HEK293 (cell line): ENCODE measurements around the gene MTUS2.
"Not testable (repeated sequence)": the region's sequence is repeated elsewhere in the genome, so short reads cannot be mapped to it uniquely, and the experiment has no call there.

Experiments
- CTCF ChIA-PET: fragments of 350-600 bp; formaldehyde crosslinking; extraction: SDS; loops from one replicate; lab custom pipeline; 2021; ENCODE audit warnings: antibody characterized with exemption; lab: Yijun Ruan, JAX
- POLR2A ChIA-PET: fragments of 300-600 bp; formaldehyde crosslinking; extraction: SDS; loops from one replicate; lab custom pipeline; 2020; ENCODE audit warnings: antibody characterized with exemption, inconsistent platforms; lab: Yijun Ruan, JAX
- H3K27ac ChIP-seq: fragments of 200-500 bp; sonication (Bioruptor generic); 2 replicates; pipeline ENCODE4 v1.5.1; 2014; ENCODE audit warnings: low read depth, low read length, control low read depth, inconsistent platforms; ENCODE audit errors: extremely low read depth
- H3K36me3 ChIP-seq, 2 experiments: fragments of 200-500 bp in 1 of 2; sonication (Bioruptor generic) in 1 of 2; 1 replicate in 1 of 2; 2 replicates in 1 of 2; pipeline ENCODE4 v1.5.1; 2014 to 2017; ENCODE audit warnings: inconsistent platforms in 2 of 2, low read length in 2 of 2; ENCODE audit not compliant: control insufficient read depth in 2 of 2, insufficient read depth in 1 of 2
- H3K4me1 ChIP-seq: fragments of 200-500 bp; sonication (Bioruptor generic); 2 replicates; pipeline ENCODE4 v1.5.1; 2014; ENCODE audit warnings: mild to moderate bottlenecking, low read length, inconsistent platforms; ENCODE audit not compliant: control insufficient read depth, insufficient read depth
- H3K4me3 ChIP-seq: 2 replicates; pipeline ENCODE4 v1.5.1; 2011; ENCODE audit warnings: low read depth, mild to moderate bottlenecking, control low read depth, low read length, moderate library complexity
- H3K9me3 ChIP-seq: fragments of 200-500 bp; sonication (Bioruptor generic); 2 replicates; pipeline ENCODE4 v1.5.1; 2014; ENCODE audit warnings: low read depth, low read length, inconsistent platforms; ENCODE audit not compliant: control insufficient read depth, insufficient read depth
- GLI4 ChIP-seq: fragments of 450-650 bp; formaldehyde crosslinking; IDR thresholded peaks from 2 replicates; pipeline ENCODE4 v1.5.1; 2016; ENCODE audit warnings: missing biosample characterization, missing genetic modification characterization
- HOXA7 ChIP-seq: sonication (generic); formaldehyde crosslinking; IDR thresholded peaks from 2 replicates; pipeline ENCODE4 v1.8.1; 2022; ENCODE audit warnings: missing genetic modification reagents, borderline replicate concordance
- KLF8 ChIP-seq: fragments of 450-650 bp; formaldehyde crosslinking; IDR thresholded peaks from 2 replicates; pipeline ENCODE4 v1.5.1; 2016; ENCODE audit warnings: missing biosample characterization, missing genetic modification characterization
- OSR2 ChIP-seq: fragments of 450-650 bp; formaldehyde crosslinking; IDR thresholded peaks from 2 replicates; pipeline ENCODE4 v1.5.1; 2016; ENCODE audit warnings: missing biosample characterization, missing genetic modification characterization
- TSHZ1 ChIP-seq: fragments of 450-650 bp; formaldehyde crosslinking; IDR thresholded peaks from 2 replicates; pipeline ENCODE4 v1.5.1; 2016; ENCODE audit warnings: missing biosample characterization, missing genetic modification characterization, borderline replicate concordance
- ZBTB26 ChIP-seq: fragments of 450-650 bp; formaldehyde crosslinking; optimal IDR thresholded peaks from 2 replicates; pipeline ENCODE3; 2016; ENCODE audit warnings: missing biosample characterization, mild to moderate bottlenecking, missing genetic modification characterization
- ZBTB48 ChIP-seq: fragments of 450-650 bp; formaldehyde crosslinking; IDR thresholded peaks from 2 replicates; pipeline ENCODE4 v1.5.1; 2016; ENCODE audit warnings: missing biosample characterization, missing genetic modification characterization
- ZBTB7A ChIP-seq: fragments of 450-650 bp; formaldehyde crosslinking; IDR thresholded peaks from 2 replicates; pipeline ENCODE4 v1.5.1; 2016; ENCODE audit warnings: low read depth, missing biosample characterization, missing genetic modification characterization
- ZFHX2 ChIP-seq: fragments of 450-650 bp; formaldehyde crosslinking; conservative IDR thresholded peaks from 2 replicates; pipeline ENCODE4 v1.5.1; 2016; ENCODE audit warnings: missing biosample characterization, missing genetic modification characterization
- ZFP3 ChIP-seq: fragments of 450-650 bp; formaldehyde crosslinking; IDR thresholded peaks from 2 replicates; pipeline ENCODE4 v1.5.1; 2016; ENCODE audit warnings: low read depth, missing biosample characterization, missing genetic modification characterization
- ZNF214 ChIP-seq: fragments of 450-650 bp; formaldehyde crosslinking; IDR thresholded peaks from 2 replicates; pipeline ENCODE4 v1.5.1; 2017; ENCODE audit warnings: missing biosample characterization, mild to moderate bottlenecking, missing genetic modification characterization, borderline replicate concordance
- ZNF223 ChIP-seq: fragments of 450-650 bp; formaldehyde crosslinking; IDR thresholded peaks from 2 replicates; pipeline ENCODE4 v1.5.1; 2016; ENCODE audit warnings: missing biosample characterization, missing genetic modification characterization
- ZNF274 ChIP-seq, 2 experiments: fragments of 200-500 bp in 1 of 2; fragments of 450-650 bp in 1 of 2; sonication (Bioruptor generic) in 1 of 2; formaldehyde crosslinking in 1 of 2; IDR thresholded peaks; 2 replicates each; pipeline versions ENCODE4 v1.5.1 to v1.6.1; 2014 to 2016; ENCODE audit warnings: borderline replicate concordance in 1 of 2, inconsistent platforms in 1 of 2, low read length in 1 of 2, missing biosample characterization in 1 of 2, missing genetic modification characterization in 1 of 2
- ZNF37A ChIP-seq: fragments of 450-650 bp; IDR thresholded peaks from 2 replicates; pipeline ENCODE4 v1.5.1; 2018; ENCODE audit warnings: missing biosample characterization, missing genetic modification characterization
- ZNF394 ChIP-seq: fragments of 450-650 bp; formaldehyde crosslinking; IDR thresholded peaks from 2 replicates; pipeline ENCODE4 v1.5.1; 2016; ENCODE audit warnings: missing biosample characterization, missing genetic modification characterization, mild to moderate bottlenecking, moderate library complexity, borderline replicate concordance
- ZNF549 ChIP-seq: fragments of 450-650 bp; IDR thresholded peaks from 2 replicates; pipeline ENCODE4 v1.5.1; 2018; ENCODE audit warnings: missing biosample characterization, missing genetic modification characterization, mild to moderate bottlenecking, inconsistent platforms, moderate library complexity
- ZNF600 ChIP-seq: fragments of 450-650 bp; formaldehyde crosslinking; IDR thresholded peaks from 2 replicates; pipeline ENCODE4 v1.5.1; 2016; ENCODE audit warnings: missing biosample characterization, missing genetic modification characterization
- ZNF658 ChIP-seq: fragments of 450-650 bp; formaldehyde crosslinking; IDR thresholded peaks from 2 replicates; pipeline ENCODE4; 2016; ENCODE audit warnings: missing biosample characterization, missing genetic modification characterization
- ZNF692 ChIP-seq: fragments of 450-650 bp; formaldehyde crosslinking; IDR thresholded peaks from 2 replicates; pipeline ENCODE4 v1.5.1; 2016; ENCODE audit warnings: missing biosample characterization, missing genetic modification characterization
- ZNF837 ChIP-seq: fragments of 450-650 bp; formaldehyde crosslinking; IDR thresholded peaks from 2 replicates; pipeline ENCODE4 v1.5.1; 2016; ENCODE audit warnings: missing biosample characterization, missing genetic modification characterization

Gene MTUS2

GRCh38 chr13:28984825-28985224, 164.7 kb downstream of the MTUS2 start:
- POLR2A ChIA-PET = no interaction called here
- TF ChIP-seq ZNF692 (tag by site-specific recombination) (no peak), ZNF658 (tag by site-specific recombination) (no peak), ZNF549 (tag by site-specific recombination) (no peak), ZNF214 (no peak), ZBTB48 (tag by site-specific recombination) (no peak), ZNF394 (tag by site-specific recombination) (no peak), ZNF600 (tag by site-specific recombination) (no peak), ZNF837 (tag by site-specific recombination) (no peak), ZNF223 (tag by site-specific recombination) (no peak), KLF8 (tag by site-specific recombination) (no peak), TSHZ1 (tag by site-specific recombination) (no peak), ZFHX2 (no peak), GLI4 (tag by site-specific recombination) (no peak), OSR2 (tag by site-specific recombination) (no peak), ZNF37A (no peak), ZFP3 (tag by site-specific recombination) (no peak), HOXA7 (CRISPR knock-in tag) (no peak), ZBTB7A (no peak), ZBTB26 (tag by site-specific recombination) (no peak), ZNF274 (IDR thresholded peaks at IDR 0.05; ENCODE audit: low read length) (no peak), ZNF274 (tag by site-specific recombination; IDR thresholded peaks at IDR 0.05; ENCODE audit: borderline replicate concordance) (no peak)
- H3K4me3 ChIP-seq = no peak overlapping the region
- H3K9me3 ChIP-seq = no peaks in the 10 kb centered on the region
- no peaks in the 10 kb centered on the region for H3K36me3 ChIP-seq
- CTCF ChIA-PET = interaction anchor here (0.7 kb wide), 1 partner anchor 32 kb away, joined by 3 read pairs; no protein-coding TSS in a partner anchor
- no peak overlapping the region for H3K27ac ChIP-seq
- H3K4me1 ChIP-seq = no peaks in the 10 kb centered on the region

GRCh38 chr13:28990378-28990777, 170.2 kb downstream of the MTUS2 start:
- H3K27ac ChIP-seq, CTCF ChIA-PET, H3K9me3 ChIP-seq, POLR2A ChIA-PET, H3K36me3 ChIP-seq, H3K4me1 ChIP-seq, H3K4me3 ChIP-seq: not testable (repeated sequence)
